ENCODE results near the gene ABCC3.

The ABCC3 gene

GRCh38 chr17:50684612-50685333 is 50.1 kb downstream of the ABCC3 start:
- DNase-seq (ENCODE audit: low spot score) = no peak

- no peak for DNase-seq (ENCODE audit: low spot score)
Measured at GRCh38 chr17:50685334-50685665, 50.6 kb downstream of the ABCC3 start.

- no peak for DNase-seq (ENCODE audit: low spot score)
Measured at GRCh38 chr17:50685691-50686493, 51.2 kb downstream of the ABCC3 start.

GRCh38 chr17:50686494-50687199 is 52.0 kb downstream of the ABCC3 start:
- DNase-seq (ENCODE audit: low spot score) = no peak

- no peak for DNase-seq (ENCODE audit: low spot score)
Measured at GRCh38 chr17:50687200-50688066, 52.8 kb downstream of the ABCC3 start.

GRCh38 chr17:50688245-50688644 is 53.6 kb downstream of the ABCC3 start:
- no peak for DNase-seq (ENCODE audit: low spot score)

GRCh38 chr17:50689251-50689650 is 54.6 kb downstream of the ABCC3 start:
- no peak for DNase-seq (ENCODE audit: low spot score)

- no peak for DNase-seq (ENCODE audit: low spot score)
Measured at GRCh38 chr17:50689956-50690886, 55.5 kb downstream of the ABCC3 start.

- no peak for DNase-seq (ENCODE audit: low spot score)
Measured at GRCh38 chr17:50690887-50691549, 56.3 kb downstream of the ABCC3 start.

- no peak for DNase-seq (ENCODE audit: low spot score)
Measured at GRCh38 chr17:50691550-50692447, 57.1 kb downstream of the ABCC3 start.

GRCh38 chr17:50692448-50693035 is 57.9 kb downstream of the ABCC3 start:
- DNase-seq (ENCODE audit: low spot score) = no peak

- no peak for DNase-seq (ENCODE audit: low spot score)
Measured at GRCh38 chr17:50693036-50693682, 58.5 kb downstream of the ABCC3 start.

GRCh38 chr17:50696365-50696879 is 61.7 kb downstream of the ABCC3 start:
- no peak for DNase-seq (ENCODE audit: low spot score)

- no peak for DNase-seq (ENCODE audit: low spot score)
Measured at GRCh38 chr17:50697062-50697461, 62.4 kb downstream of the ABCC3 start.

GRCh38 chr17:50697663-50698272 is 63.1 kb downstream of the ABCC3 start:
- DNase-seq (ENCODE audit: low spot score) = no peak

- DNase-seq (ENCODE audit: low spot score) = no peak
Measured at GRCh38 chr17:50699410-50699809, 64.7 kb downstream of the ABCC3 start.

- DNase-seq (ENCODE audit: low spot score) = no peak
Measured at GRCh38 chr17:50703162-50703561, 68.5 kb downstream of the ABCC3 start.

Measured in left forelimb (tissue), 1 donor.